ENCODE results near the gene ERBB2.

The ERBB2 gene

GRCh38 chr17:39664581-39665561 lies 35.0 kb upstream of the ERBB2 start, which contains the start of gene TCAP:
TSS of gene TCAP (plus strand) at chr17:39665349. CDS start at chr17:39665360, 11 bp downstream.
- DNase-seq, result no peak
- peaks cover 15% of the 10 kb centered on the region; the same call in 1 of the 2 replicates for H3K27me3 ChIP-seq
- no peak for TF ChIP-seq CTCF (IDR thresholded peaks at IDR 0.05; ENCODE audit: low read depth, low read length)
- no peaks in the 10 kb centered on the region for H3K9me3 ChIP-seq
- no peak within 1 kb of the TSS for H3K4me3 ChIP-seq (ENCODE audit: low read depth, low read length)
- H3K4me1 ChIP-seq, result peaks cover 9% of the 10 kb centered on the region
- peaks cover 8% of the 10 kb centered on the region; the same call in 1 of the 2 replicates for H3K36me3 ChIP-seq

- H3K9me3 ChIP-seq, result no peaks in the 10 kb centered on the region
- H3K27me3 ChIP-seq, result peaks cover 15% of the 10 kb centered on the region; the same call in 1 of the 2 replicates
- peak; percentile 46 for DNase-seq
- peaks cover 5% of the 10 kb centered on the region; the same call in 1 of the 2 replicates for H3K36me3 ChIP-seq
- peaks cover 9% of the 10 kb centered on the region for H3K4me1 ChIP-seq
- peak; percentile 22; the same call in 1 of the 2 replicates for TF ChIP-seq CTCF (IDR thresholded peaks at IDR 0.05; ENCODE audit: low read depth, low read length)
- H3K4me3 ChIP-seq (ENCODE audit: low read depth, low read length), result no peak overlapping the region
Measured at GRCh38 chr17:39665642-39666224, 34.1 kb upstream of the ERBB2 start.

GRCh38 chr17:39666231-39666600 lies 33.6 kb upstream of the ERBB2 start:
- Histone ChIP-seq H3K4me1 (peaks cover 9% of the 10 kb centered on the region), H3K27me3 (peaks cover 15% of the 10 kb centered on the region; the same call in 1 of the 2 replicates), H3K9me3 (no peaks in the 10 kb centered on the region), H3K36me3 (no peaks in the 10 kb centered on the region; the same call in 1 of the 2 replicates), H3K4me3 (ENCODE audit: low read depth, low read length) (no peak overlapping the region)
- no peak for TF ChIP-seq CTCF (IDR thresholded peaks at IDR 0.05; ENCODE audit: low read depth, low read length)
- no peak for DNase-seq

GRCh38 chr17:39666601-39667261 lies 33.1 kb upstream of the ERBB2 start:
- no peaks in the 10 kb centered on the region for H3K36me3 ChIP-seq
- DNase-seq, result no peak
- H3K4me3 ChIP-seq (ENCODE audit: low read depth, low read length), result no peak overlapping the region
- peaks cover 15% of the 10 kb centered on the region; the same call in 1 of the 2 replicates for H3K27me3 ChIP-seq
- peaks cover 9% of the 10 kb centered on the region for H3K4me1 ChIP-seq
- no peak for TF ChIP-seq CTCF (IDR thresholded peaks at IDR 0.05; ENCODE audit: low read depth, low read length)
- H3K9me3 ChIP-seq, result no peaks in the 10 kb centered on the region

GRCh38 chr17:39667262-39667944 lies 32.5 kb upstream of the ERBB2 start:
- H3K27me3 ChIP-seq, result peaks cover 15% of the 10 kb centered on the region; the same call in 1 of the 2 replicates
- peak overlapping the region; percentile 53 for H3K4me3 ChIP-seq (ENCODE audit: low read depth, low read length)
- peaks cover 9% of the 10 kb centered on the region for H3K4me1 ChIP-seq
- no peaks in the 10 kb centered on the region for H3K36me3 ChIP-seq
- H3K9me3 ChIP-seq, result no peaks in the 10 kb centered on the region
- no peak for TF ChIP-seq CTCF (IDR thresholded peaks at IDR 0.05; ENCODE audit: low read depth, low read length)
- DNase-seq, result peak; percentile 38
